HG02840 (cell line): ENCODE results near the gene CAPN2.

Experiments used
- ATAC-seq: cut with Tn5 transposase; IDR thresholded peaks from one replicate; pipeline ENCODE4 v1.9.1; 2021; ENCODE audit warnings: mild to moderate bottlenecking, moderate library complexity, moderate number of reproducible peaks; ENCODE audit not compliant: unreplicated experiment, low FRiP score

Gene CAPN2

DNA sequence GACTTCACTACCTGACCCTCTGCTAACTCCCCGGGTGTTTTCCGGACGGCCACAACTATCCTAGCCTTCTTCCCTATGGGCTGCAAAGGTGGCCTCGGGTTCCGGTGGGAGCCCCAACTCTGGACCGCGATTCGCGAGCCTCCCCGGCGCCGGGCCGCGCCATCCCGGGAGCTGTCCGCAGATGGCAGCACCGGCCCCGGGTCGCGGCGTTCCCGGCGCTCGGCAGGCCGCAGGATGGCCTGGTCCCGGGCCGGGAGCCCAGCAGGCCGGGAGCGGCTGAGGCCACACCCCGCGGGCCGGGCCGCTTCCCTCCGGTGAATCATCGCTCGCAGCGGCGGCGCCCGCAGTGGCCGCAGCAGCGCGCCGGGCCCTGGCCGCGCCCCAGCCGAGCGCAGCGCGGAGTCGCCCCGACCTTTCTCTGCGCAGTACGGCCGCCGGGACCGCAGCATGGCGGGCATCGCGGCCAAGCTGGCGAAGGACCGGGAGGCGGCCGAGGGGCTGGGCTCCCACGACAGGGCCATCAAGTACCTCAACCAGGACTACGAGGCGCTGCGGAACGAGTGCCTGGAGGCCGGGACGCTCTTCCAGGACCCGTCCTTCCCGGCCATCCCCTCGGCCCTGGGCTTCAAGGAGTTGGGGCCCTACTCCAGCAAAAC, at the start of gene CAPN2:
CAPN2 (plus strand) TSS at position 346 of the 656 bp plus-strand sequence; CDS start at position 448, 102 bp downstream.
- peak; percentile 51 for ATAC-seq

DNA sequence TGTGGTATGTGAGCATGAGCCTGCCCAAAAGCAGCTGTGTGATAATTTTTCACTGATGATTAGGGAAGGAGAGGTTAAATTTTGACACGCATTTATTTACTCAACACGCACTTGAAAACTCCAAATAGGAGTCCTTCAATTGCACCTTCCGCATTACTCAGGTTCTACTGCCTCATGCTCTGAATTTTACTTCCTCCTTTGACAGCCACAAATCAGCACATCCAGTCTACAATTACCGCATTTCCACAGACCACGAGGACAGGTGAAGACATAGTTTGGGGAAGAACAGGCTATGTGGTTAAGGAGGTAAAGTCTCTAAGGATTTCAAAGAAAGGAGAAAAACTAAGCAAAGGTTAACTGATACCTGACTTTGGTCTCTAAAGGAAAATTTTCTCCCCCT, 49.4 kb upstream of the CAPN2 start:
- ATAC-seq: no peak

DNA sequence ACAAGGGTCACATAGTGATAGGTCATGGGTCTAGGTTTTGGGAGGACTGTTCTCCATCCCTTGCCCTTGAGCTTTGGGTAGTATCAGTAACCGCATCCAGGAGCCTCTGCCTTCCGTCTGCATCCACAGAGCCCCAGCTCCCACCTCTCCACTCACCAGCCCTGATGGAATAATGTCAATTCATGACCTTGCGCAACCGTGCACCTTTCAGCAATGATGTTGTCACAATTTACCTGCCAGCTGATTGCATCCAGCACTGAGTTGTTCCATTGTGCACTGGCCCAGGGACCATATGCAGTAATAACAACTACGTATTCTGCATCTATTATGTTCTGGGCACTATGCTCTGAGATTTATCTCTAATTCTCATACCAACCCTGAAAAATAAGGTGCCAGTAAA, 48.2 kb upstream of the CAPN2 start:
- ATAC-seq: no peak

DNA sequence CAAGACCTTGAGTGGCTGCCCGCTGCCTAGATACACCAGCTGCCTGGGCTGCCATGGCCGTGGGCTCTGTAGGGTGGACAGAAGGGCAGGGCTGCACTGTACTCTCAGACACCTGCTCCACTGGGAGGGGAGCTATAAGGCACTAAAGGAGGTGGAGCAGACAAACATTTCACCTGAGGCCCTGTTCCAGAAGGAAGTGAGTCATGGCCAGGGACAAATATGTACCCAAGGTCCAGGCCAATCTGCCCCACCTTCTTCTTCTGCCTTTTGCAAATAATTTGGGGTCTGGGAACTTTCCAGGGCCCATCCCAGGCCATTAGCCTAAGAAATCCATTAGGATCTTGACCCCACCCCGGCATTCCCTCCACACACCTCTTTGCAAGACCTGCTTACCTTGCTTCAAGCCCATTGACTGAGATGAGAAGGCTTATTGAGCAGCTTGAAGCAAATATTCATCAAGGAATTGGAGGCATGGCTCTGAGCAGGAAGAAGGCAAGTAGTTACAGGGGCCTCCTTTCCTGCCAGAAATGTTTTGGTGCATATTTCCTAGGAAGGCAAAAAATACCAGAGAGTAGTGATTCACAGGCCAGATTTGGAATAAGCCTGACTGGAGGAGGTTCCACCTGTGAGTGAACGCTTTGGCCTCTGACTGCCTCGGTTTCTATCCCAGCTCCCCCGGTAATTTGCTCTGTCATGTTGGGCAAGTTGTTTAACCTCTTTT, 46.6 kb upstream of the CAPN2 start, which contains the start of gene CAPN8:
CAPN8 (minus strand) TSS at position 110 of the 721 bp plus-strand sequence; CDS start at position 55, 55 bp downstream.
- ATAC-seq: no peak

DNA sequence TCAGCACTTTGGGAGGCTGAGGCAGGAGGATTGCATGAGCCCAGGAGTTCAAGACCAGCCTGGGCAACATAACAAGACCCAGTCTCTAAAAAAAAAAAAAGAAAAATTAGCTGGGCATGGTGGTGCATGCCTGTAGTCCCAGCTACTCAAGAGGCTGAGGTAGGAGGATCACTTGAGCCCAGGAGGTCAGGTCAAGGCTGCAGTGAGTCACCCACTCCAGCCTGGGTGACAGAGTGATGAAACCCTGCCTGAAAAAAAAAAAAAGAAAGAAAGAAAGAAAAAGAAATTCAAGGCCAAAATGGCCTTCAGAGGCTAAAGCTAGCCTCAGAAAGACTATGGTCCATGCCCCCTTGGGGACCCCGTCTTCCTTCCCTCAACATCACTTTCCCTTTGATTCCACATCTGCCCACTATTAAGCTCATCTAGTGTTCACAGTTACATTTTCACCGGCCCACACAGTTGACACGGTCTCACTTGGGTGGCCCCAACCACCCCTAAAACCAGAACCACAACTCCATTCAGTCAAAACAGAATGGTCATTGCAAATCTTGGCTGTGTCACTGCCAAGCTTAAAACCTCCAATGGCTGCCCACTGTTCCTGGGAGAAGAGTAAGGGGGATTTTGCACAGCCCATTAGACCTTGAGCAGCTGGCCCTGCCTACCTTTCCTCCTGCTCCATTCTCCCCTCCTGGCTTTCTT, 44.7 kb upstream of the CAPN2 start:
- ATAC-seq: no peak

DNA sequence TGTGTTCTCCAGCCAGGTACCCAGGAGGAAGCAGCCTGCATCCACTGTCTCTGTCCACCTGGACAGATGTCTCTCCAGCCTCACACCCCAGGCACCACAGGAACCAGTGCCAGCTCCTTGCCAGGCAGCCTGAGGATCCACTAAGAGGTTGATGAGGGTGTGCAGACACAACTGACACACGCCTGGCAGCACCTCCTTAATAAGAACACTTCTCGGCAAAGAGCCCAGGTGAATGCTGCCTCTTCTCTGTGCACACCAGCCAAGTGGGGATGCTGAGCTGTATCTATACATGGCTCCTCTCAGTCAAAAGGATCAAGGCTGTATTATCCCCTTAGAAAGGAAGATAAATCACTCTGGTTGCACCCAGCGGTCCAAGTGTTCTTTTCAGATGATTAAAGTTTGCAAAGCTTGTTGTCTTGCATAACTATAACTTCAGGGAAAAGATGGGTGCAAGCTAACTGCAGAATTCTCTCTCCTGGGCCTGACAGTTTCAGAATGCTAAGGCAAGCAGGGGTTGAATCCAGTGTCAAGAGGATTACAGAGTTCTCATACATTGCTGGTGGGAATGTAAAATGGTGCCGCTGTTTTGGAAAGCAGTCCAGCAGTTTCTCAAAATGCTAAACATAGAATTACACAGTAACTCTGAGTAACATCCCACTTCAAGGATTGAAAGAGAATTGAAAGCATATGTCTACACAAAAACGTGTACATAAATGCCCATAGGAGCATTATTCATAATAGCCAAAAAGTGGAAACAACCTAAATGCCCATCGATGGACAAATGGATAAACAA, 43.1 kb upstream of the CAPN2 start:
- no peak for ATAC-seq

DNA sequence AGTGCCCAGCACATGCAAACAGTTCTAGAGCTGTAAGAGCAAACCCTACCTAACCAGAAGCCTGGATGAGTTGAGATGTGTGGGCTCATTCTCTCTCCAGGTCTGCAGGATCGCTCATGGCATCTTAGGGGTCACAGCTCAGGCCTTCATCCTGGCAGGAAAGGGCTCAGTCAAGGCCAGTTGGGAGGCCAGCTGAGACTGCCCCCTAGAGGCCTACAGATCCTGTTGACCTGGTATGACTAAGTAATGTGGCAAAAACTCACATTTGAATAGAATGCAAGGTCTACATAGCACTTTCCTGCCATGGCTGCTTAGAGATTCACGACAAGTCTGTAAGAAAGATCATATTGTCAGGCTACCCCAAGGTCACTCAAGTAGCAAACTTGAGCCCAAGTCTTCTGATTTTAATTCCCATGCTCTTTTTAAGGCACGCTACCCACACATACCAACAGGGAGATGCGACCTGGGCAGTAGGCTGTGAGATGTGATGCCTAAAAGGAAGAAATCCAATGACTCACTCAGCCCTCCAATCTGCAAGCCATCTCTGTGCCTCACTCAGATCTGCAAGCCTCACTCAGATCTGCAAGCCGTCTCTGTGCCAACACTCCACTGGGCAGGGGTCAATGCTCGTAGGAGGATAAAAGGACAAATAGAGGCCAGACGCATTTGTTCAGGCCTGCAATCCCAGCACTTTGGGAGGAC, 41.7 kb upstream of the CAPN2 start:
- ATAC-seq: no peak

DNA sequence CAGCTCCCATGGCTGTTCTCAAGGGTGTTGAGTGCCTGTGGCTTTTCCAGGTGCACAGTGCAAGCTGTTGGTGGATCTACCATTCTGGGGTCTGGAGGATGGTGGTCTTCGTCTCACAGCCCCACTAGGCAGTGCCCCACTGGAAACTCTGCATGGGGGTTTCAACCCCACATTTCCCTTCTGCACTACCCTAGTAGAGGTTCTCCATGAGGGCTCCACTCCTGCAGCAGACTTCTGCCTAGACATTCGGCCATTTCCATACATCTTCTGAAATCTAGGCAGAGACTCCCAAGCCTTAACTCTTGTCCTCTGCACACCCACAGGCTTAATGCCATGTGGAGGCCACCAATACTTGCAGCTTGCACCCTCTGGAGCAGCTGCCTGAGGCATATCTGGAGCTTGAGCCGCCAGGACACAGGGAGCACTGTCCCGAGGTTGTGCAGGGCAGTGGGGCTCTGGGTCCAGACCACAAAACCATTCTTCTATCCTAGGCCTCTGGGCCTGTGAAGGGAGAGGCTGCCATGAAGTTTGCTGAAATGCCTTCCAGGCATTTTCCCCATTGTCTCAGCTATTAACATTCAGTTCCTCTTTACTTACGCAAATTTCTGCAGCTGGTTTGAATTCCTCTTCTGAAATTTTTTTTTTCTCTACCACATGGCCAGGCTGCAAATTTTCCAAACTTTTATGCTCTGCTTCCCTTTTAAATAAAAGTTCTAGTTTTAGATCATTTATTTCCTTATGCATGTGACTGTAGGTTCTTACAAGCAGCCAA, 38.0 kb upstream of the CAPN2 start:
- no peak for ATAC-seq

DNA sequence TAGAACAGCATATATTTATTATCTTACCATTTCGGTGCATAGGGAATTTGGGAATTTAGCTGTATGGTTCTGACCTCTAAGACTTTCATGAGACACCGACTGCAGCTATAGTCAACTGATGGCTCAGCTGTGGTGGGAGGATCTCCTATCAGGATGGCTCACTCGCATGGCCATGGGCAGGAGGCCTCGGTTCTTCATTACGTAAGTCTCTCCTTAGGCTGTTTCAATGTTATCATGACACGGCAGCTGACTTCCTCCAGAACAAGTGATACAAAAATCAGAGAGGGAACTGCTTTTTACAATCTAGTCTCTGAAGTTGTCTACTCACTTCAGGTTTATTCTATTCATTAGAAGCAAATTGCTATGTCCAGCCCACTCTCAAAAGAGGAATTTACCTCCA, 33.5 kb upstream of the CAPN2 start:
- ATAC-seq: no peak

DNA sequence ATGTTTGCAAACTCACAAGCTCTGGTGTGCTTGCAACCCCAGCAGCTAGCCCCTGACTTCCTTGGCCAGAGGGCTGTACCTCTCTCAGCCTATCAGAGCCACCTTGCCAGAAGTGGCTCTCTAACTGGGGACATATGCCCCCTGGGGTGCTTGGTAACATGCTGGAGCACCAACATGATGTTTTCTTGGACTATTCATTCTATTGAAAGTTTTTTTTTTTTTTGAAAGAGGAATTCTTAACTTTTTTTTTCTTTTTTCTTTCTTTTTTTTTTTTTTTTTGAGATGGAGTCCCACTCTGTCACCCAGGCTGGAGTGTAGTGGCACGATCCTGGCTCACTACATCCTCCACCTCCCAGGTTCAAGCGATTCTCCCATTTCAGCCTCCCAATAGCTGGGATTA, 32.2 kb upstream of the CAPN2 start:
- no peak for ATAC-seq

DNA sequence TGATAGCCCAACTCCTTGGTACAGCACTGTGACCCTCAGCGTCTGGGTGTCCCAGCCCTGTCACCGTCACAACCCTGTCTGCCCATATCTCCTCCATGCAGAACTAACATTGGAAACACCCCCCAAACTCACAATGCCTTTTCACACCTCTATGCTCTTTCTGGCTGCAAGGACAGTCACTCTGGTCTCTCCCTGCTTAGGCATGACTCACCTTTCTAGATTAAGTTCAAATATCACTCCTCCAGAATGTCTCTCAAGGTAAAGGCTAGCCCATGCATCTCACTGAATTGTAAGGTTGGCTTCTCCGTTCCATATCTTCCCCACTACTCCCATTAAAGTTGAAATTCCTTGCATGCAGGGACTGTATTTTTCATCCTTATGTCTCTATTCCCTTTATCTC, 29.8 kb upstream of the CAPN2 start:
- no peak for ATAC-seq

DNA sequence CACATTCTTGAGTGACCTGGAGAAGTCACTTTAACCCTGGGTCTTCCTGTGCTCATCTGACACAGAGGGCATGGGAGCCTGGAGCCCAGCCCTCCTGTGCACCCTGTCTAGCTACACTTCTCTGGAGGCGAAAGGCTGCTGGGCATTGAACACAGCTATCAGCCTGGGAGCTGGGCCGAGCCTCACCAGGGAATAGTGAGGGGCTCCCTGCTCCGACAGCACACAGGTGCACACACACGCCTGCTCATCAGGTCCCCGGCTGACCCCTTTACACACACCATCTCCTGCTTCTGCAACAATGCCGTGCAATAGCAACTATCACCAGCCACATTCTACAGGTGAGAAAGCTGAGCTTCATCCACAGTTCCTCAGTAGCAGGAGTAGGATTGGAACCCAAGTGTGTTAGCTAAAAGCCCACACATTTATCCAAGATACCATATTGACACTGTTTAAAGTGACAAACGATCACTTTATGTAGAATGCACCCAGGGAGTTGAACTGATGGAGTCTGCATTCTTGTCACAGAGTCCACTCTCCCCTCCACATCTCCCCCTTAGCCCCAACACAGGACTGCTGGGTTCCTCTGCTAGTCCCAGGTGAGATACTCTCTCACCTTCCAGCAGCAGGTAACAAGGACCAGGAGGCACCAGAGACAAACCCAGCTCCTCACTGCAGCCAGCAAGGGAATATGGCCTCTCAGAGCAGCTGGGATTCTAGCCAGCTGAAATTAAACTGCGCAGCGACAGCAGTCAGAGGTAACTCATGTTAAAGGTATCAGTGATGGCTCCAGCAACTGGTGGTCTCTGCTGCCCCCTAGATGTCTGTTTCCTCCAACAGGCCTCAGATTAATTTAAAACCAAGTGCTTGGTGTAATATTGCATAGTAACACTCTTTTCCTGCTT, 28.5 kb upstream of the CAPN2 start:
- ATAC-seq: no peak

DNA sequence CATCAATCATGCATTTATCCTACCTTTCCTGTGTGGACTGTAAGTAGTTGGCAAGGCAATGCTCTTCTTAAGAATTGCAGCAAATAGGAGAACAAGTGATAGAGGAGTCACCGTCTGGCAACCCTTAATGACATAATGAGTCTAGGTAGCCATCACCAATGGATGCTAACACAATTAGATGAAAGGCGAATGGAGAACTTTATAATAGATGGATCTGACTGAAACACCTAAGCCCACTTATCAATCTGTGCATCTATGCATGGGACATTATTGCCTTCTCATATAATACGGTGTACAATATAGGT, 27.9 kb upstream of the CAPN2 start:
- no peak for ATAC-seq

DNA sequence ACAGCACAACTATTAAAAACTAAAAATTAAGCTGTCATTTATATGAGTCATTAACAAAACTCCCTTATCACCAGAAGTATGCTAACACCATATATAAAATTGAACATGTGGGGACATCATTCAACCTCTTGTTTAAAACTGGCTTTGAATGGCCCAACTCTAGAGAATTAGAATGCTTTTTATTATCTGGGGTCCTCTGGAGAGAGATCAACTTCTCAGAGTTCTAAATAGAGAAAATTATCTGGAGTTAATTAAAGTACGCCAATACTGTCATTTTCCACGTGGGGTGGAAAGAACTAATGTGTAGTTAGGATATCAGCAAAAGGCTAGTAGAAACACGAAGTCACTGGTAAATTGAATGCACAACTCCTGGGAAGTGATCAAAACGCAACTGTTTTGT, 21.2 kb upstream of the CAPN2 start:
- ATAC-seq: no peak

DNA sequence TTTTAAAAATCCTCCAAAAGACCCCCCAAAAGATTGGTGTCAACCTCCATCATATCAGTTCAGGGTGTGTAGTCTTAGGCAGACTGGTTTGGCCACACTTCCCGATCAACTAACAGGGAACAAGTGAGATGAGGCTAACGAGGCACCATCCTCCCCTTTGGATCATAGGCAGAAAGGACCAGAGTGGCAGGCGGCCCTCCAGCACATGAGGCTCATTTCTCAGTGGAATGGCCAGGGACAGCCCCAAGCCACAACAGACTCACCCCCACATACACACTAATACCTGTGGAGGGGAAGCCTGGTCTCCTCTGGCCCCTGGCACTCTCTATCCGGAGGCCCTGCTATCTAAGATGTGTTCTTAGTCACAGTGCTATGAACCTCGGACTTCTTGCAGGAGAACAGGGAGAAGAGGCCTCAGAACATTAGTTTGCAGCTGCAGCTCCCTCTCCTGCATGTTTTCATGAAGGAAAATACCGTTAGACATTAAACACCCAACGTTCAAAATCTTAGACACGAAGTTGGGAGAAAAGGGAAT, 17.3 kb upstream of the CAPN2 start:
- ATAC-seq: no peak

DNA sequence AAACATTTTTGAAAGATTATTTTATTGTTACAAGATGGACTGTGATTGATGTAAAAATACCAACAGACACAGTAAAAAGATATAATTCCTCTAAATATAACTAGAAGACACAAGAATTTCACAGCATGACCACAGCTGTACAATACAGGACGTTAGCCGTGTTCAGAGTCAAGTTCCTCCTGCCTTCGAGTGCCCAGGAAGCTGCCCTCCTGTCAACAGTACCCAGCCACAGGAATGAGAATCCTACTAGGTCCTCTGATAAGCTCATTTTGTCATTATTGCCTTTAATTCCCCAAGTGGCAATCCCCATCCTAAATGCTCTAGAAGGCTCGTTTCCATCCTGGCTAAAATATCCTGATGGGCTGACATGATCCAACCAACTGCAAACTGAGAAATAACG, 16.4 kb upstream of the CAPN2 start:
- ATAC-seq: no peak

DNA sequence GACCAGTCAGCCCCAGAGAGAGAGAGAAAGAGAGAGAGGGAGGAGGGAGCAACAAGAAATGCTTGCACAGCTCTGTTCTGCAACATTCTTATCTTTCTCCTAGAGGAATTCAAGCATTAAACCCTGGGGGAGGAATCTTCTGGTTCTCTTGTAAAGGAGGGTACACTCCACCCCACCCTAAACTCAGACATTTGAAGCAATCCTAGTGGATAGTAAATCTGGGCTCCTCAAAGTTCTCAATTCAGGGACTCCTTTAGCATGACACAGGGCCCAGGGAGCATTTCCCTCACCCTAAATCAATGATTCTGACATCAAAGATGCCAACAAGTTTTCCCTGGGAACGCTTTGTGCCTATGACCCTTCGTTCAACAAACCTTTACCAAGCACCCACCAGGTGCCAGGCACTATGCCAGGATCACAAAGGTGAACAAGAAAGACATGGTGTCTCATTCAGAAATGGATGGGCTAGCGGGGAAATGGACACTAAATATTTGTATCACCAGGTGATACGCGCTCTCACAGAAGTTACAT, 11.9 kb upstream of the CAPN2 start:
- ATAC-seq: no peak
